NCI-H2171 treated with DMSO at 0.1 percent for 48 hours (cell line): Measurements from ENCODE around the gene TAGAP.

Source experiments
- DNase-seq: peaks from one replicate; lab custom pipeline; 2025; lab: John Stamatoyannopoulos, UW

The TAGAP gene

DNA sequence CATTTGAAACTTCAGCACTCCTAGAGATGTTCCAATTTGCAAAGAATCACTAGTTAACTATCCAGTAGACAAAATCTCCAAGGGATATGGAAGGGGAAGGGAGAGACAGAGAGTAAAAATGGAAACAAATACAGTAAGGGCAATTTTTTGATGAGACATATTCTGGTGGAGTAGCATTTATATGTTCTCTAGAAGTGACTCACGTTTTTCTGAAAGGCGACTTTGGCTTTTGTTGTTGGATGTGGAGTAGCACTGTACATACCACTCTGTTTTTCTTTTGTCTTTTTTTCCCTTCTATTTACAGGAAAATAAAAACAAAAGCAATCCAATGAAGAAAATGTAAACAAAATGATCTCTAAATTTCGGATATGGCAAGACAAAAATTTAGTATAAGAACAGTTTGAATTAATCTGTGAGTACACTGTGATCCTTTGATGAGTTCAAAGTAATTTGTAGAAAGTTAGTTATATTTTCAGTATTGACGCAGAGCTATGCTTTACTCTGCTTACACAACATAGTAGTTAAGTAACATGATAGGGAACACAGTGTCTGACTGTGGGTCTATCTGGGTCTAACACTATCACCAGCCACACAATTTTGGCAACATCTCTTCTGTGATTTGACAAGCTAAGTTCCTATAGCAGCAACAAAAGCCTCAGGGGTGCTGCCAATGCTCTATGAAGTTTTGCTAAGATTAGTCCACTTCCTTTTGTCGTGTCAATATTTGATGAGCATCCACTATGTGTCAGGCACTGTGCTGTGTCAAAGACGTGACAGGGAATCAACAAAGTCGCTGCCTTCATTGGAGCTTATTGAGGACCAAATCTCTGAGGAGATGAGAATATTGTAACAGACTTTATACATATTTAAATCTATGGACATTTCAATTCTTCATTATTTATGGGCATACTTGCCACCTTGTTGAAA is 27.3 kb upstream of the TAGAP start:
- DNase-seq = no peak

DNA sequence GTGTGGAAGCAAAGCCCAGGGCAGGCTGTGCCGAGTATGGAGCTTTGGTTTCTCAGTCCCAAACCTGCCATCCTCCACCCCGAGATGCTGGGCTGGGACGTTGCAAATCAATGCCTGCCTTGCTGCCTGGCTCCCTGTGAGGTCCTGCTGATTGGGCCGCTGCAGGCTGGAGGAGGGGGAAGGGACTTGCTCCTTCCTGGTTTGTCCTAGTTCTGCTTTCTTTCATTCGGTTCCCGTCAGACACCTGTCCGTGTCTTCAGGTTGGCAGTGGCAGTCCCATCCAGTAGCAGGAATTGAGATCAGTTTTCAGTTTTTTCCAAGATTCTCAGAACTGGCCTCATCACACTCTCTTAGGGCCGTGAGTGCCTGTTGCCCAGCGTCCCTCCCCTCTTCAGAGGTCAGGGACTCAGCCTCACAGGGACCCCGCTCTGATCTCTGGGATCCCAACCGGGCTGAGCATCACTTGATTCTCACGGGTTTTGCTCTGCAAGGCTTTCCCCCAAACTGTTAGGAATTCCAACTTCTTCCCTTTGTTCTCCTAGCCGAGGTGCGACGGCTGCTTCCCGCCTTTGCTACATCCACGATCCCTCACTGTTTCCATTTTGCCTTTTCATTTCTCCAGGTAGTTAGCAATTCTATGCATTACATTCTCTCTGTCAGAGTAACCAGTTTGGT is 24.2 kb upstream of the TAGAP start:
- DNase-seq = no peak

DNA sequence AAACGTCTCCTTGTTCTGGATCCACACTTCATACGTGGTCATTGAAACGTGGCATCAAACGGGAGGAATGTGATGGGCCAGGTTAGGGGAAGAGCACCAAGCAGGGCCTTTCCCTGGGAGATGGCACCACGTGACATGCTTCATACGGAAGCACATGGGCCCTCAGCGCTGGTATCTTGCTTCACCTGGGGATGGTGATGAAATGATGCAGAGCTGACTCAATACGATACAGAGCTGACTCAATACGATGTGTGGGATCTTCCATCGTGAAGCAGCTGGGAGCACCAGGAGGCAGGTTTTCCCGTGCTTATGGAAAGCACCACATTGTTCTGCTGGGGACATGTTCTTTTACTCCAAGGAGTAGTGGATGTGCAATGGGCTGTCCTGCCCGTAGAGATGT is 22.5 kb upstream of the TAGAP start:
- DNase-seq = no peak

DNA sequence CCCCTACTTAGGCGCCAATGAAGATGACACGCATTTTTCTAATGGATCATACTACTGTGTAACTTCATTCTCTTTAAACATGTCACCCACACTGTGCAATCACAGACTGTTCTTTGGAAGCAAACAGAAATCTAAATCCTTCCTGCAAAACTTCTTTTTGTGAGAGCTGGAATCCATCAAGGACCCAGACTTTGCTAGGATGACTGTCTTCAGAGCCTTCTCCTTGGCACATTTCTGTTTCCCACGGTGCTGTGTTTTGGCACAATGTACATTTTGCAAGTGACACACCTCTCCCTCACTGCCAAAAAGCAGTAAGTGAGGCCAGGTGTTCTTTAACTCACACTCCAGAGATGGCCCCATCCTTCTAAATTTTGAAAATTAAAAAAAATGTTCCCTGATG is 21.7 kb upstream of the TAGAP start:
- no peak for DNase-seq

DNA sequence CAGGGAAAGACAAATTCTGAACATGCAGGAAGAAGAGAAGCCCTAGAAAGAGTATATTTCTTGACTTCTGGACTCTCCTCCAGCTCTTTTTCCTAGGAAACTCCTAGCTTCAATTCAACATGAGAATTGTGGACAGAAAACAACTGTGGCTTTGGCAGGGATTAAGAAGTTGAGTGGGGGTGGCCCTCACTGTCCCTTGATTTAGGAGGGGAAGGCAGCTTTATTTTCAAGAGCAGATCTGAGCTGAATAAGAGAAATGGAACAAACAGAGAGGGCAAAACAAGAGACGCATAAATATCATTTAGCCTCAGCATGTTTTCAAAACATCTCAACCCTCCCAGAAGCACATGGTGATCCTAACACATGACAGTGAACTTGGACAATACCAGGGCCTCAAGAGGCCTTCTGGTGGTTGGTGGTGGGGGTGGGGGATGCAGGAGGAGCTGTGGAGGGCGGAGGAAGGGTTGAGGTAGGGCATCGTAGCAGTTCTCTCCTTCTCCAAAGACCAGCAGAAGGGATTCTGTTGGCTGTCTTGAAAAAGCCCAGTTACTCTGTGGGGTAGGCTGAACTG is 21.1 kb upstream of the TAGAP start:
- no peak for DNase-seq

DNA sequence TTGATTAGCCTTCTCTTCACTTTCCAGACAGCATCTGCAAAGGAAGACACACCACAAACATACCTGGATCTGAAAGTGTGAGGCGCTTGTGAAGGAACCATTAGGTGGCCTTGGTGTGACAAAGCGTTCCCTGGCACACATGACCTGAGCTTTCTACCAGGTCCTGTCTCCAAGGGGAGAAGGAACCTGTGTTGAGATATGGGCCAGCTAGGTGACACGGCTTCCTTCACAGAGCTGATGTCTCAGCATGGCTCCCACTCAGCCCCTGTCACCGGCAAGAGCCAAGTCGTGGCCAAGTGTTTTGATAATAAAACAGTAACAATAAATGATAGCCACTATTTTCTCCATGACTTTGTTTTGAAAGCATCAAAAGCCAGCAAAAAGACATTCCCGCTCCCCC is 20.3 kb upstream of the TAGAP start:
- DNase-seq = no peak

DNA sequence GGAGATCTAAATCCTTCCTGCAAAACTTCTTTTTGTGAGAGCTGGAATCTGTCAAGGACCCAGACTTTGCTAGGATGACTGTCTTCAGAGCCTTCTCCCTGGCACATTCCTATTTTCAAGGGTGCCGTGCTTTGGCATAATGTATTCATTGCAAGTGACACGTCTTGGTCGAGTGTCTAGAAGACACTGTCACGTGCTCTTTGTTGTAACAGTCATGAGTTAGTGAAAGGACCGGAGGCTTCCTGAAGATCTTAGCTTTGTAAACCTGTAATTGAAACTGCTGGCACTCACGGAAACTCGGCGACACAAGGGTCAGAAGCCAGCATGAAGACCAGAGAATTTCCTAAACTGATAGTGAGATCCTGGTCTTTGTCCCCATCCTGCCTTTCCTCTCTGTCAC is 19.7 kb upstream of the TAGAP start:
- no peak for DNase-seq

DNA sequence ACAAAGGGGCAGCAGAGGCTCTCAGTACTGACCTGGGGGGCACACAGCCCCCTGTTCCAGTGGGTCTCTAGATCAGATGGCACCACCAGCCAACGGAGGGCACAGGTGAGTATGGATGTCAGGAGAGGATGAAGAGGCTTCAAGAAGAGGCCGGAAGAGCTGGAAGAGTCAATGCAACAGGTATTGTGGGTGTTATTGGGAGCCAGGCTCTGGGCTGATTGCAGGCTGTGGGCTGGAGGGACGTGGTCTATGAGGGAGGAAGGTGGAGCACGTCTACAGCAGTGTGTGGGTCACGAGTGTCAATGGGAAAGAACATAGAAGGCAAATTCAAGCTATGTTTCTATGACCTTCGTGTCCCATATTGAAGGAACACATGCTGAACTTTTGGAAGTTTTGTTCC is 18.8 kb upstream of the TAGAP start:
- DNase-seq = no peak

DNA sequence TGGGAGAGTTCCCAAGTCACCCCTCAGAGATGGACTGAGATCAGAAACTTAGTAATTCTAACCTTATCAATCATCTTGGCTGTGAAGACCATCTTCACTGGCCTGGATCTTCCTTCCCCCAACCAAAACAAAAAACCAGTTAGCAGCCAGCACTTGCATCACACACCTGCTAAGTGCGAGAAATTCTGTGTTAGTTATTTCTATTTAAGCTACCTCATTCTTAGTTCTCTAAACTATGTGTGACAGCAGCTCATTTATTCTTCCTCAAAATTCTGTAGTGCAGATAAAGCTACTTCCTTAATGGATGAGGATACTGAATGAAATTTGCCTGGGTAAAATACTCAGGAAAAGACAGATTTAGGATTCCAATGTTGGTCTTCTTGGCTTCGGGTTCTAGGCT is 18.2 kb upstream of the TAGAP start:
- DNase-seq = no peak

DNA sequence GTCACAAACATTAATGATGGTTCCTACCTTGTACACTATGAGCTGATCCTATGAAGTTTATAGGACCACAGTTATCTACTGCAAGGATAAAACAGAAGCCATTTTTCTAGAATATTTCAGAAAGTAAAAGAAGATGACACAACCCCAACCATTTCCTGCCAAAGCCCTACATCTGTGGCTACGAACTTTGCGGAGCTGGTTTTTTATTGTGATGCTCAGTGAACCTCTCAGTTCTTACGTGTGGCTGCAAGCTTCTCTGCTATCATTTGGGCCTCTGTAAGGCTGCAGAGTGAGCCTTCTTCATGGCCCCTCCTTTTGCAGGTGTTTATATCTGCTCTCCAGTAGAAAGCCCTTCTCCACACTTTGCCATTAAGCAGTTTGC is 17.8 kb upstream of the TAGAP start:
- DNase-seq = no peak

DNA sequence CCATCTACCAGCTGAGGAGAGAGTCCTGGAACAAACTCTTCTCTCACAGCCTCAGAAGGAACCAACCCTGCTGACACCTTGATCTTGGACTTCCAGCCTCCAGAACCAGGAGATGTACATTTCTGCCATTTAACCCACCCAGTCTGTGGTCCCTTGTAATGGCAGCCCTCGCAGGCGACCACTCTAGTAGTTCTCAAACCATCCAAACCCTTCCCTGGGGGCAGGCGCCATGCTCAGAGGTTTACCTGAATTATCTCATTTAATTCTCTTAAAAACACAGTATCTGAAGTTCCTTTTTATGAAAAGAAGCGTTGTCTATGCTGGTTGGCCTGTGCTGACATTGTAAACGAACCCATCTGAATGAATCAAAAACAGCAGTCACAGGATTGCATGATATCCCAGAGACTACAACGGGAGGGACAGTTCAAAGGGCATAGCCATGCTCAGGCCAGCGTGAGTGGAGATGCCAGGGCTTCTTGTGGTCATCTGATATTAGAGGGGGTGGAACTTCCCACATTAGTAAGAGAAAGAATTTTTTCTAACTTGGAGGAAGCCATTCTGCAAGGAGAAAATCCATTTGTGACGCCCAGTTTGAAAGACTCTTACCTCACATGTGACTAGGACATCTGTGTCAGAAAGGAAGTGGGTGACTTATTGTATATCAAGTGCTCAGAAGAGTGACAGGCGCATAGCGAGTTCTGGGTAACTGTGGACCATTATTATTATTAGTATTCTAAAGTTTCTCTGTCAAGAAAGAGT is 17.2 kb upstream of the TAGAP start:
- DNase-seq = no peak

DNA sequence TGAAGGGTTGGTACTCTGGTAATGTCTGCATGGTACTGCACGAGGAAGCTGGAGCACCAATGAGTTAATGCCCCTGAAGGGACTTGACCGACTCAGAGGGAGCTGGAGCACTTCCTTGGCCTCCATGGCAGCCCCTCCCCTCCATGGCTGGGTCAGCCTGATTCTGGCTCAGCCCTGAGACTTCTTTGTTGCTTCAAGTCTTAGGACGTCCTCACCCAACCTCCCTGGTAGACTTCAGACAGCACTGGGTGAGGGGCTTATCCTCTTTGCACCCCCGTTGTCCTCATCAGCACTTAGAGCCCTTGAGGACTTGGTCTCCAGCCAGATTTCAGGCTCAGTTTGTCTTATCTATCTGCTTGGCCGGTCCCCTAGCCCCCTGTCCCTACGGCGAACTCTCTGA is 16.4 kb upstream of the TAGAP start:
- DNase-seq = no peak

DNA sequence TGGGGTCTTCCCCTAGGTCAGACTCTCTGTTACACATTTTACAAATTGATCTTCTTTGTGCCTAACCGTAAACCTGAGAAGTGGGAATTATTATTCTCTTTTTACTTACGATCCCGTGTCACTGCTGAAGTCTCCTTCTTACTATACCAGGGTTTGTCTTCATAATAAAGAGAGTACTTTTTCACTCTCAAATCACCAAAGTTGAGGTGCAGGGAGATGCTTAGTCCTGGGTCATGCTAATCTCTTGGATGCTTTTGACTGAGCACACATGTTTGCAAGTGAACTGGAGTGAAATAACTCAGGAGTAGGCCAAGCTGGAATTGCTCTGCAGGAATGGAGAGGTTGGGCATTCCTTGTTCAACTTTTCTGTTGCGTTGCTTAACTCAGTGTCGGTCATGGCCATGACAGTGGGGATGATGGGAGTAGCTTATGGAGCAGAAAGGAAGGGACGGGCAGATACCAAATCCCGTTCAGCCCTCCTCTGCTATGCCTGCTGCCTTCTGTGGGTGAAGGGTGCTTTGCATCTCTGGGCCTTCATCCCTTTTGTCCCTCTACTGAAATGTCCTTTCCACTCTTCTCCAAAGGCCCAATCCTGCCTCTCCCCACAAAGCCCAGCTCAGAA is 15.2 kb upstream of the TAGAP start:
- DNase-seq = no peak

DNA sequence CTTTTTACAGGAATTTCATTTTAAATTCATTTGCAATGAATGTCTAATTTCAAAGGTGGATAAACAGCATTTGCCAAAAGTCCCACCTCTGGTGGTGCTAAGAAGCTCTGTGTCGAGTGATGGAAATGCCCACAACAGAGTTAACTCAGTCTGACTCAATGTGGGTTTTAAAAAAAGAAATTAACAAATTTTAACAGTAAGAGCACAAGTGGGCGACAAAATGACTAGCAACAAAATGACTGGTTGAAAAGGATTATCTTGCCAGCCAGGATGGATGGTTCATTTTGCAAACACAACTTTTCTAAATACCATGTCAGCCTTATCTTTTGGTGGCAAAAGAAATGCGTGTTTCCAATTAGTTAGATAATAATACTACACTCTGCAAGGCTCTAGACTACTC is 14.3 kb upstream of the TAGAP start:
- no peak for DNase-seq

DNA sequence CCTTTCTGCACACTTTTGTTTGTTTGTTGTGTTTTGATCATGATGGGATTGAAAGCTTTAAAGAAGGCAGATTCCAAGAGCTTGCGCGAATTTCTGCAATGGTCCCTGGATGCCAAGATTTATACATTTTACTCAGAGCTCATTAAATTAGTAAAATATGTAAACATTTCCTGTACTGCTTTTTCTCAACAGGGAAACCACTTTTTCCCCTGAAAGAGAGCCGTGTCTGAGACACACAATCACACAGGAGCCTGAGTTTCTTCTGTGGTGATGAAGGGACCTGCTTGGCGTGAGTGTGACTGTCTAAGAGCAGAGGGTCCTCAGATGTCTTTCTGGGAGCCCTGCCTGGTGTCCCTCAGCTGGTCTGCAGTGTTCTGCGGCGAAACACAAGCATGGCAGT is 12.1 kb upstream of the TAGAP start:
- DNase-seq = no peak

DNA sequence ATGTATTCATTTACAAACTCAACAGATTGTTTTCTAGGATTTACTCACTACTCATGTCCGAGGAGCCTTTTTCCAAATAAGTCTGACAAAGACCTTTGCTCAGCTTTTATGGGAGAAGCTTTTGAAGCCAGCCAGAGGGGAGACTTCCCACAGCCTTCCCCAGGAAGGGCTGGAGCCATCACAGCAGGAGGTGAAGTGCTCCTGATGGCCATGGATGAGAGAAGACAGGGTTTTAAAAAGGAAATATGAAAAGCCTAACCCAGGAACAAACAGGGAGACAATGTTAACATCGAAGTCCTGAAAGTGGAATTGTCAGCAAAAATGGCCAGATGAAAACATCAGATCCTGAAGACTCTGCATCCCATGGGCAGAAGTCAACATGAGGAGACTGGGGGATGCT is 11.6 kb upstream of the TAGAP start:
- no peak for DNase-seq

DNA sequence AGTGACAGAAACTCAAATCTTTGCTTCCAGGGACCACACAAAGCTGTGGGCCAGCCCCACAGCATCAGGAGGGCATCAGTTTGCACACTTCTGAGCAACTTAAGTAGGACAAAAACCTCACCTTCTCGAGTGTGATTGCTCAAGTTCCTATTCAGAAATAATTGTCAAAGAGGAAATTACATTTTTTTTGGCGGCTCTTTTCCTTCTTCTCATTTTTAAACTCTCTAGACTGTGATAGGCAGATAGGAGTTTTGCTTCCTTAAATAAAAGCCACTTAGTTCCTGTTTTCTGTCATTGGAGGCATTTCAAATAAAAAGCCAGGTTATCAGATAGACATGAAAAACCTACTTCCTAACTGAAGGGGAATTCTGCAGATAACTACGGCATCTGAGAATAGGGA is 11.2 kb upstream of the TAGAP start:
- no peak for DNase-seq

DNA sequence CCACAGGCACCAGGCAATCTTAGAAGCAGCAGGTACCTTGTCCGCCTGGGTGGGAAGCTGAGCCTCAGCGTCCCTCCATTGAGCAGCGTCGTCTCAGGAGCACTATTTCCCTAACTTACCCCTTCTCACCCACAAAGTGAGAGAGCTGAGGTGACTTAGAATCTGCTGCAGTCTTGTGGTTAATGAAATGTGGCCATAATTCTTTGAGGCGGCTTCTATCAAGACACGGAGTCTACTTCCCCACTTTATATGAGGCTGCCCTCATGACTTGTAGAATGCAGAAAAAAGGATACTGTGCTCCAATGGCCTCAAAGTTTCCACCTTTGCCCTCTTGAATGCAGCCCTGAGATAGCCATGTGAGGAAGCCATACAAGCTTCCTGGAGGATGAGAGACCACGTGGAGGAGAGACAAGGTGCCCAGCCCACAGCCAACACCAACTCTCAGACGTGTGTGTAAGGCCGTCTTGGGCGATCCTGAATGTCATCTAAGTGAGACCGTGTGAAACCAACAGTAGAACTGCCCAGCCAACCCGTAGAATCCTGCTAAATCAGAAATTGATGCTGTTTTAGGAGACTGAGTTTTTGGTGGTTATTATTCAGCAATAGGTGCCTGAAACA is 9.1 kb upstream of the TAGAP start:
- no peak for DNase-seq

DNA sequence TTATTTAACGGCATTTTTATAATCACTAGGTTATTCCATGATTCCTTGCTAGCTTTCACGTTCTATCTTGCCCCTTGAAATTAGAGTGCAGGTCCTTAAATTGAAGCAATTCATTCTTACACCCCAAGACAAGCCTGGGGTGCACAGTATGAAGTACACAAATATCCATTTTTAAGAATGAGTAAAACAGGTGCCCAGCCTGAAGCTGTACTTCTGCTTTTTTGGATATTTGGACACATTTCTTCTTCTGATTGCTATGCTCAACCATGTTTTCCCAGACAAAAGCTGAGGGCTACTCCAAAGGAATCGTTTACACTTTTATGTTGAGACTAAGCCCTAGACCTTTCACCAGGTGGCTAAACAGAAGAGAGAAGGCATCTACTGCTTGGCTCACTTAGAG is 7.9 kb upstream of the TAGAP start:
- DNase-seq = no peak

DNA sequence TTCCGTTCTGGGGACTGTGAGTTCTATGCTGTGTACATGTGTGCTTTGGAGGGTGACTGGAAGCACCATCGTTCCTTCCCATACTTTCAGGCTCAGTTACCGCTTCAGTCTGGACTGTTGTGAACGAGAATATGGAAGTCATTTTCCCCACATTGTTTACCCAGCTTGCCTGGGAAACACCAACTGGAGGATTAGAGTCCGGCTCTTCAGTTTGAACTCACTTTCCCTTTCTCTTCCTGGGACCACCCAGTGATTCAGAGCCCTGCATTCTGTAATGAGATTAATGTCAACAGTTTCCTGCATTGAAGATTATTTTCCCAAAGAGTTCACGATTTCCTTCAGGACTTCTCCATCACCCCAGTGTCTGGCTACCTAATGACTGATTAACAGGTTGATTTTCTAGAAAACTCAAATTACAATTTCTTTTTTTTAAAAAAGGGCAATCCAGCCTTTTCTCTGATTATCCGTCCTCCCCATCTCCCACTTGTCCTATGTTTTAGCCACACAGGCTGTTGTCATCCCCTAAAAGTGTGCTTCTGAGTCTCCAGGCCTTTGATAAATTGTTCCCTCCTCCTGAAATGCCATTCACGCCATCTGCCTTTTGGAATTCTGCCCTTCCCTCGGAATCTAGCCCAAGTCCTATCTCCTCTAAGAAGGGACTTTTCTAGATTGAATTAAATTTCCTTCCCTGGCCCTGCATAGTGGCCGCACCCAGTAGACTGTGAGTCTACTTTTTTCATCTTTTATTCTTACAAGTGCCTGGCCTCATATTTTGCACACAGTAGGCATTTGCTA is 3.3 kb upstream of the TAGAP start:
- no peak for DNase-seq

DNA sequence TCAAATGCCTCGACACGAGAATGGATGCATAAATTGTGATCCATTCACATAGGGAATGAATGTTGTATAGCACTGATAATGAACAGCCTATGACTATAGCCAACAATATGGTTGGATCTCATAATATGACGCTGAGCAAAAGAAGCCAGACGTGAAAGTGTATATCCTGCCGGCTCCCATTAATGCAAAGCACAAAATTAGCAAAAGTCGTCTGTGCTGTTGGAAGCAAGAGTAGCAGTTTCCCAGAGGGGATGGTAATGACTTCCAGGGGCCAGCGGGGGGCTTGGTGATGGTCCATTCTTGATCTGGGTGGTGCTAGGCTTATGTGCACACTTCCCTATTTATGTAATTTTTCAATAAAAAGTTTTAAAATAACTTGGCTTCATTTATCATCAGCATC is 1.0 kb upstream of the TAGAP start:
- no peak for DNase-seq
